LHCN-M2 (cell line): ENCODE measurements around the gene LRFN4. TPM values are rescaled to one million over a fixed set of nuclear protein-coding genes. Genes with fewer than 3 reads are reported as not detected.

Experiments used
- DNase-seq: peaks from one replicate; pipeline ENCODE4 v3.0.0-alpha.2; 2012; ENCODE audit warnings: low read depth
- total RNA-seq: library from RNA; depleted of rRNA; stranded (reverse); fragments of >200 nt; gene quantifications from 2 replicates; pipeline ENCODE4 v1.2.3, GENCODE V29; 2014

The LRFN4 gene
- total RNA-seq, 1 experiment from 2014 or later: 14.1 TPM

DNA sequence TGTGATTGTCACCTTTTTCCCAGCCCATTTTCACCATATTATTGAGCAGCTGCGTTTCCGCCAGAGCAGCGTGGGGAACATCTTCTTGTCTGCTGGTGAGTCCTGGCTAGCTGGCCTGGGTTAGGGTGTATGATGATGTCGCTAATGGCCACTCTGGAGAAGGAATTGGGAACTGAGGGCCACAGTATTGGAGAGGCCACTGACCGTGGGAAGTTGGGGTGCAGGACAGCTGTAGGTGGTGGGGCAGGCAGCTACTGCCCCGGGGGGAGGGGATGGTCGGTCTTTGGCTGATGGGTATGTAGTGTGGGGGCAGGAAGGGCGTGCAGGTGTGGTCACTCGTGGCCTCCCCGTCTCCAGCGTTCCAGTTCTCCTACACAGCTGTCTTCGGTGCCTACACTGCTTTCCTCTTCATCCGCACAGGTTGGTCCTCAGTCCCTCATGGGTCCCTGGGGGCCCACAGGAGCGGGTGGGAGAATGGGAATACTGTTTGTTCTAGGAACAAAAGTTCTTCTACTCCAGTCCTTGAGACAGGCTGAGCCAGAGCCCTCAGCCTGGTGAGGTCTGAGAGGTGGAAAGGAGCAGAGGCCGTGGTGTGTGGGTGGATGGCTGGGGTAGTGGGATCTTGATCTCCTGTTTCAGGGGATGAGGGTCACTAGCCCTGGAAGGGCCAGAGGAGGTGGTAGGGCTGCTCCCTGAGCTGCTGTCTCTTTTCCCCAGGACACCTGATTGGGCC, 11.6 kb upstream of the LRFN4 start:
- DNase-seq: no peak

DNA sequence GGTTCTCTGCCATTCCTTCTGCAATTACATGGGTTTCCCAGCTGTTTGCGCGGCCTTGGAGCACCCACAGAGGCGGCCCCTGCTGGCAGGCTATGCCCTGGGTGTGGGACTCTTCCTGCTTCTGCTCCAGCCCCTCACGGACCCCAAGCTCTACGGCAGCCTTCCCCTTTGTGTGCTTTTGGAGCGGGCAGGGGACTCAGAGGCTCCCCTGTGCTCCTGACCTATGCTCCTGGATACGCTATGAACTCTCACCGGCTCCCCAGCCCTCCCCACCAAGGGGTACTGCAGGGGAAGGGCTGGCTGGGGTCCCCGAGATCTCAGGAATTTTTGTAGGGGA, 11.0 kb upstream of the LRFN4 start:
- DNase-seq: no peak

DNA sequence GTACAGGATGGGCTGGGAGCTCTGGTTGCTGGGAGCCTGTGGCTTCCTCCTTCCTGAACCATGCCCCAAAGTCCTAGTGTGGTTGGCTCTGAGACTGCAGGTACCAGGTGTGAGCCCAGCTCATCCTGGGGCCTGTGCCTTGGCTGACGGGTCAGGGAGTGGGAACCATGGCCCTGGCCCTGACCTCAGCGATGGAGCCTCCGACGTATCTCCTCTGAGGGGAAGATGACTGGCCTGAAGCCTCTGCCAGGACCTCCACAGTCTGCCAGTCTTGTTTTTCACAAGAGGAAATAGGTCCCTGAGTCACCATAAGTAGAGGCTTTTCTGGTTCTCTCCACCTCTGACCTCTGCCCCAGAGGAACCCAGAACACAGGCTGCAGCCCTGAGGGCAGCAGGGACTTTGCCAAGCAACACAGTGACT, 10.2 kb upstream of the LRFN4 start:
- no peak for DNase-seq

DNA sequence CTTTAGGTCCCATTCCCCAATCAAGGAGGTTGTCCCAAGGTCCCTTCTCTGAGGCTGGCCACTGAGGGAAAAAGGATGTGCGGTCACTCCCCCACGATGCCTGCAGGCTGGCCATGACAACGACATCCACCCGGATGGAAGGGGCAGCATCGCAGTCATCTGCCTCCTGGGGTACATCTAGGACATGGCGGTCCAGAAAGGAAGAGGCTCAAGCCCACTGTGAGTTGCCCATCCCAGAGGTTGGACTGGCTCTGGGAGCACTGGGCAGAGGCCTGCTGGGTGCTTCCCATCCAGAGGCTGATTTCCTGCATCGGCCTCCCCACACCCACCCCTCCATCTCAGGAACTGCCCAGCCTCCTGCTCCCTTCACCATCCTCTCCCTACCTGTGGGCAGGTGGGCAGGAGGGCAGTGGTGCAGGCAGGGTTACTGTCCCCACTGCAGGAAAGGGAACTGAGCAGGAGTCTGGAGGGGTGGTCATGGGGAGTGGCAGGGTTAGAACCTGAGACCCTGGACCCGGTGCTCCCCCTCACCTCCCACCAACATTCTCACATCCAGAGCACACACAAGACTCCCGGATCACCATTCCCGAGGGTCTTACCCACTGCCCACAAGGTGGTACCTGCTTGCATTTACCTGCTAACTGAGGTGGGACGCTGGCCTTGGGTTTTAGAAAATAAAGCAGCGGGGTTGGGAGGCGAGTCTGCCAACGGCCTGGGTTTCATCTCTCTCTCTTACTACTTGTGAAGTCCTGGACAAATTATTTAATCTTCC, 9.2 kb upstream of the LRFN4 start:
- no peak for DNase-seq

DNA sequence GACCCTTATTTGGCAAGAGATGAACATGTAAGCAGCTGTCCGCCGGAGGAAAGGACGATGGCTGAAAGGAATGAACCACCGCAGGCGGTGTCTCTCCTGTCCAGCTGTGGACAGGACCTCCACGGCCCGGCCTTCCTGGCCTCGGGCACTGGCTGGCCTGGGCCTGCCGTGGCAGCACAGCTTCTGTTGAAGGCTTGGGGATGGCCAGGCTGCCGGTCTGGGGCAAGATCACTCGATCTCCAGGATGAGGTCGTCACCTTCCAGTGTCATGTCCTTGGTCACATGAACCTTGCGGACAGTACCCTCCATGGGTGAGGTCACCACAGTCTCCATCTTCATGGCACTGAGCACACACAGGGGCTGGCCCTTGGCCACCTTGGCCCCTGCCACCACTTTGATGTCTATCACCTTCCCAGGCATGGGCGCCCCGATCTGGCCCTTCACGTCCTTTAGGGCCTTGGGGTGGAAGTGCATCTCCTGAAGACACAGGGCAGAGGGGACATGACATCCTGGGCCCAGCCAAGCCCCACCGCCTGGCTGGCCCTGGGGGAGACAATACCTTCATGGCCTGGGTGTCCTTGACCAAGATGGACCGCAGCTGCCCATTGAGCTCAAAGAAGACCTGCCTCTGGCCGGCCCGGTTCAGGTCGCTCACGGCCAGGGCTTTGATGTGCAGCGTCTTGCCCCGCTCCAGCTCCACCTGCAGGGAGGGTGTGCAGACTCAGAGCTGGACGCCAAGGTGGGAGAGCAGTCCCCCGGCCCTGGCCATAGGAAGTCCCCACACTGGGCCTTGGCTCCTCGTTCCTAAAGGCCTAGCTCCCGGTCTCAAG, 8.0 kb upstream of the LRFN4 start:
- no peak for DNase-seq

DNA sequence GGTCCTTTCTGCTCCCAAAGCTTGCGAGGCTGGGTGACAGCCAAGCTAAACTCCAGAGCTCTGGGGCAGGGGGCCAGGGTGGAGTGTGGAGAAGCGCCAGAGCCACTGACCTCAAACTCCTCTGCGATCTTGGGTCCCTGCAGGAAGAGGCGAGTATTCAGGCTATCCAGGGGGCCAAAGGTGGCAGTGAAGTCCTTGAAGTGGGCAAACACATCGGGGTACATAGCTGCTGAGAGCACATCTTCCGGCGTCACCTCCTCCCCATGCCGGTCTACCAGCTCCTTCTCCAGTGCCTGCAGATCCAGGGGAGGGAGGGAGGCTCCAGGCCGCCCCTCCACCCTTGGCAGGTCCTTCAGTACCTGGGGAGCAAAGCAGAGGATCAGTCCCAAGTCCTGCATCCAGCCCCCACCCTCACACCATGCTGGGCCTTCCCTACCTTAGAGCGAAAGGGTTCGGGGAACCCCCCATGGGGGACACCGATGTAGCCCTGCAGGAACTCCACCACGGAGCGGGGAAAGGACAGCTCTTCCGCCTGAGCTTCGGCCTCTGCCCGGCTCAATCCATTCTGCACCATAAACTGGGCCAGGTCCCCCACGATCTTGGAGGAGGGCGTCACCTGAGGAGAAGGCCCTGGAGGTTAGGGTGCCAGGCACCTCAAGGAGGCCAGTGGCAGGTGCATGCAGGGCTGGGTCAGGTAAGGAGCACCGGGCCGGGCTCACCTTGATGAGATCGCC, 7.2 kb upstream of the LRFN4 start:
- no peak for DNase-seq

DNA sequence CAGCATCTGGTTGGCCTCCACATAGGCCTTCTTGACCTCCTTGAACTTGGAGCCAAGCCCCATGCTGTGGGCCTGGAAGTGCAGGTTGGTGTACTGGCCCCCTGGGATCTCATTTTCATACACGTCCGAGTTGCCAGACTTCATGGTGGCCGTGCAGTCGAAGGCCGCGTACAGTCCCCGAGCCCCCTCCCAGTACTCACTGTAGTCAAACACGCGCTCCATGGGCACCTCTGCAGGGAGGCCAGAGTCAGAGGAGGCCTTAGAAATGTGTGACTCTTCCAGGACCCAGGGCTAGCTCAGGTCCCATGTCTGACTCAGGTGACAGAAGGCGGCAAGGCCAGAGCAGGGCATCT, 6.7 kb upstream of the LRFN4 start:
- no peak for DNase-seq

DNA sequence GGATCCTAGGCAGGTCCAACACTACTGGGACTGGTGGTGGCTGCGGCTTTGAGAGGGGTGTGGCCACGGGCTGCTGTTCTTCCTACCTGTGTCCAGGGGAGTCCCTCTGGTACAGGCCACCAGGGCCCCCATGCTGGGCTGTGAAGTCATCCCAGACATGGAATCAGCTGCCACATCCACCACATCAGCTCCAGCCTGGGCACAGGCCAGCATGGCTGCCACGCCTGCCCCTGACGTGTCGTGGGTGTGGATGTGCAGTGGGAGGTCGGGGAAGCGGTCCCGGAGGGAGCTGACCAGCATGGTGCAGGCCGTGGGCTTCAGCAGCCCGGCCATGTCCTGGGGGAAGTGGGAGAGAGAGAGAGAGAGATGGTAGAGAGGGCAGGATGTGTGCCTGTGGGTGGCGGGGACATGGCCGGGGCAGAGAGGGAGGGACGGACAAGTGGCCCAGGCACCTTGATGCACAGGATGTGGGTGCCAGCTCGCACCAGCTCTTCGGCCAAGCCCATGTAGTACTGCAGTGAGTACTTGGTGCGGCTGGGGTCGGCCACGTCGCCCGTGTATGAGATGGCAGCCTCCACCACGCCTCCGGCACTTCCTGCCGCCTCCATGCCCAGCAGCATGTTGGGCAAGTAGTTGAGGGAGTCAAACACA, 6.2 kb upstream of the LRFN4 start:
- no peak for DNase-seq

DNA sequence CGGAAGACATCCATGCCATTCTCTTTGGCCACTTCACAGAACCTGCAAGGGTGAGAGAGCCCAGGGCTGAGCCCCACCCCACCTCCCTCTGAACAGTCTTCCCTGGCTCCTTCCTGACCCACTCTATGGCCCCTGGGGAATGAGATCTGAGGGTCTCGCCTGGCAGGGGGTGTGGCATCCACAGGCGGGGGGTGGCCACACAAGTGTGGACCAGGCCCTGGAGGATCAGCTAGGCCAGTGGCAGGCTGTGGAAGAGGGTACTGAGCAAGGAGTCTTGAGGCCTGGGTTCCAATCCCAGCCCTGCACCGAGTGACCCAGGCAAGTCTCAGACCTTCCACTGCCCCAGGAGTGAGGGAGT, 5.6 kb upstream of the LRFN4 start:
- no peak for DNase-seq

DNA sequence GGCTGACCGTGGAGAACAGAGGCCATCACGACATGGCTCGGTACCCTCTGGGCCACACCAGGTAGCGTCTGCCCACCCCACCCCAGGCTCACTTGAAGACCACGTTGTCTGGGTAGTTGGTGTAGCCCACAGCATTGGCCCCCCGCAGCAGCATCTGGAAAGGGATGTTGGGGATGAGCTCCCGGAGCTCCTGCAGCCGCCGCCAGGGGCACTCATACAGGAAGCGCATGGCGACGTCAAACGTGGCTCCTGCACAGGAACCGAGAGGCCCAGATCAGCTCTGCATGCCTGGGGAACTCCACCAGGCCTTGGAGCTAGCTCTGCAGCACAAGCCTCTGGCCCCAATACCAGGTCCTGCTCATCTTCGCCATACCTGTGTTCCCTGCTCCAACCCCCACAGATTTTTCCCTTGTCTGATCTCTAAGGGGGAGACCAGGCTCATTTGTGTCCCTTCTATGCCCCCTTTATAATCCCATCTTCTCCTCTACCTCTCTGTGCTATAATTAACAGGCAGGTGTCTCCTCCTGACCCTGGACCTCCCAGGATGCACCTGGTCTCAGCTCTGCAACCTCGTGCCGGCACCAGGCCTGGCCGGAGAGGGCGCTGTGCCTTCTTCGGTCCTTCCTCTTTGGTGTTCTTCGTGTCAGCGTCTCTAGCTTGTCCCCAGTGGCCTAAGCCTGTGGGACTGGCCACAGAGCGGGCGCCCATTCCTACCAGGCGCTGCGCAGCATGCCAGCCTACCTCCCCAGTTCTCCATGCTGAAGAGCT, 5.0 kb upstream of the LRFN4 start:
- no peak for DNase-seq

DNA sequence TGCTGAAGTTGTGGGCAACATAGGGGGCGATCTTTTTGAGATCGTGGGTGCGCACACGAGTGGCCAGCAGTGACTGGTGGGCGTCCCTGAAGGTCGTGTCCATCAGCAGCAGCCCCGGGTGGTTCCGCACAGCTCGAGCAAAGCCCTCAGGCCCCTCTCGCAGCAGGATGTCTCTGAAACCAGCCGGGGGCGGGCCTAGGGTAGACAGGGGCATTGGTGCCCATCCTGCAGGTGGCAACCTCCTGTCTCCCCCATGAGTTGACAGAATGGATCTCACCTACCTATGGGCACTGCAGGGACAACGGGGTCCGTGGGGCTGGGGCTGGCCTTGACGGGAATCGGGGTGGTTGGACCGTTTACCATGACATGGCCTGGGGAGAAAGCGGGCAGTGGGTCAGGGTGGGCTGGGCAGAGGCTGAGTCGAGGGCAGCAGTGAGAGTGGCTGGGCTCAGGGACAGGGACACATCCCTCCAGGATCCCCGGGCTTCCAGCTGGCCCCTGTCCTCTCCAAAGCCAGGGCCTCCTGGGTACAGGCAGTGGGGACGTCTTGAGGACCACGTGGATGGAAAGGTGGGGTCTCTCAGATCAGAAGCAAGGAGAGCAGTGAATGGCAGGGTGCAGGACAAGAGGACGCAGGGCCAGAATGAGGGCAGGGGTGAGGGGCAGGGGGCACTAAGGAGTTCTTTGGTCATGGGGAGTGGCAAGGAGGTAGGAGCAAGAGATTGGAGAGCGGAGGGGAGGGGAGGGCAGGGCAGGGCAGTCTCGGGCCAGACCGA, 4.2 kb upstream of the LRFN4 start:
- no peak for DNase-seq

DNA sequence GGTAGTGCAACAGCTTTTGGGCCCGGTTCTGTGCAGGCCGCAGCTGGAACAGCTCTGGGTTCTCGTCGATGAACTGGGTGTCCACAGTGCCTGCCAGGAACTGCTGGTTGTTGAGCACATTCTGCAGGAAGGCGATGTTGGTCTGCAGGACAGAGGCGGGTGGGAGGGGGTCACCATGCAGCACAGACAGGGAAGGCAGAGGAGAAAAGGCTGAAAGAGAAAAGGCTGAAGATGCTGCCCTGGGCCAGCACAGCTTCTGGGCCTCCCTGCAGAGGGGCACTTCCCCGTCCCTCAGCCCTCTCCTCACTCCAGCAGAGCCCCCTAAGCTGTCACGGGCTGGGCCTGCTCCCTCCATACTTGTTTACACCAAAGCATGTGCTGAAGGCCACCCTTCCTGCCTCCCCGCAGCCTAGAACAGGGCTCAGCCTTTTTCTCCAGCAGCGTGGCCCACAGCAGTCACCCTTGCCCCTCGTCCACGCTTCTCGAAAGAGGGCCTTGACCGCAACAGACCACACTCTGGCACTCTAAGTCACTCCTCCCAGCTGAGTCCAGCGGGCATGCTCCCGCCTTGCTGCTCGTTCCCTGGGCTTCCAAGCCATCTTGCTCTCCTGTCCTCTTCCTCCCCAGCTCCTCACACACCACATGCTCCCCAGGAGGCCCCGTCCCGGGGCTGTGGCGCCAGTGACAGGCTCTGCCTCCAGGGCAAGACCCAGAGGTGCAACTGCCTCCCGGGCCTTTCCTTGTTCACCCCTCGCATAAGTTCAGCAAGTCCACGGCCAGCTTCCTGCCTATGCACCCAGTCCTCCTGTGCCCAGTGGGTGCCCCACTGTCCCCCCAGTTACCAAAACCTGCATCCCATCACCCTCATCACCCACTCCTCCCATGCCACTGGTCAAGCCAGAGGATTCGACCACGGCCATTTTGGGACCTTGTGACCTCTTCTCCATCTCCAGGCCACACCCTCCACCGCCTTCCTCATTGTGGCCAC, 3.3 kb upstream of the LRFN4 start:
- DNase-seq: no peak

DNA sequence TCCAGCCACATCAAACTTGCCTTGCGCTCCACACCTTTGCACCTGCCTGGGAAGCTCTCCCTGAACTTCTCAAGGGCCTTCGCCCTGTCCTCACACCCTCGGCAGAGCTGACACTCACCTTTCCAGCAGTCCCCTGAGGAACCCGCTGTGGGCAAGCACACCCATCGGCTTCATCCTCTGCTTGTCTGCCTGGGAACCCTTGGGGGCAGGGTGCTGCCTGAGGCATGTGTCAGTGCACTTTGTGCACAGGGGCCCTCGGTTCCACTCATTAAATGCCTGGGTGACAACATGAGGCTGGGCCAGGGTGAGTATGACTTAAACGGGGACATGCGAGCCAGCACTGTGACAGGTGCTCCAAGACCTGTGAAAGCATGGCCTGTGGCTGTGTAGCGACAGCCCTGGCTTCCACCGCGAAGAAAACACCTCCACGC, 2.6 kb upstream of the LRFN4 start:
- DNase-seq: no peak

DNA sequence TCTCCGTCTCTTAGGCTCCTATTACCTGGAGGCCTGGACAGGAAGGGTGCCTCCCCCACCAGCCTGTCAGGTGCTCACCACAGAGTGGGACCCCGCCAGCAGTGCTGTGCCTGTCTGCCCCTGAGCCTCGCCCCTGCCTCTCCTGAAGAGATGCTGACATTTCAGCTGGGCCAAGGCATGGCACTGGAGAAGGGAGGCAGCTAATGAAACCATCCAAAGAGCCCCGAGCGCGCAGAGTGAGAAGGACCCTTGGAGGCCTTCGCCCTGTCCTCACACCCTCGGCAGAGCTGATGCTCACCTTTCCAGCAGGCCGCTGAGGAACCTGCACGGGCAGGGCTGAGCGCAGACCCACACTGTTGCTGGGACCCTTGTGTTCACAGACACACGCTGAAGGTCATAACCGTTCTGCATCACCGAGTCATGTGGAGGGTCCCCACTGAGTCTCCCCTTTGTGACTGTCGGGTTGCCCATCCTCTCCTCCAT, 2.1 kb upstream of the LRFN4 start:
- DNase-seq: no peak

DNA sequence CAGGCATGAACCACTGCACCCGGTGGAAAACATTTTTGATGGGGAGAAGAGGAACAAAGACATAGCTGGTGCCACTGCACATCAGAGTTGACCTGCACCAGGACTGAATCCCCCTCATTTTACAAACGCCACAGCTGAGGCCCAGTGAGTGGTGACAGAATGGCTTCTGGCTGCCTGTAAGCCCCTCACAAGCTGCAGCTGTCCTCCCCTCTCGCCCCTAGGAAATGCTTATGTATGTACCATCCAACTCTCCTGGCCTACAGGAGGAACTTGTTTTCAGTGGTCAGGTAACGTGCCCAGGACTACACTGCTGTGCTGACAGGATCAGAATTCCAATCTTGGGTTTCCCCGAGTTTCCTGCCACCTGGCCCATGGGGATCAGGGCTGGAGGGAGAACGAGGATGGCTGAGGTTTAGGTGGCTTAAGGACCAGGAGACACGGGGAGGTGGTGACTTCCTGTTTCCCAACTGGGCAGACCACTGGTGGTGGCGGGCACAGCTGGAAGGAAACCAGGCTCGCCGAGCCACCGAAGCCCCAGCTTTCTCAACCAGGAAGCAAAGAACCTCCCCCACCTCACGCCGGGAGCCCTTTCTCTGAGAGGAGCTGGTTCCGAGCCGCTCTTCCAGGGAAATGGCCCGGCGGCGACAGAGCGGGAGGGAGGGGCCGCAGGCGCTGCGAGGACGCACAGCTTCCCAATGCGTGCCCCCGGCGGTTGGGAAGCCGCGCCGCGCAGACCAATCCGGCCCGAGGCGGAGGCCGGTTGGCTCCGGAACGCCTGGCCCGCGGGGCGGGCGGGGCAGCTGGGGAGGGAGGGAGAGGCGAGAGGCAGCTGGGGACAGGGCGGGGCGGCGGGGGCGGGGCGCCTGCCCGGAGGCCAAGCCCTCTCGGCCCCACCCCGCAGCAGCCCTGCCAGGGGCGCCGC, 1.0 kb upstream of the LRFN4 start:
- peak; percentile 88 for DNase-seq

DNA sequence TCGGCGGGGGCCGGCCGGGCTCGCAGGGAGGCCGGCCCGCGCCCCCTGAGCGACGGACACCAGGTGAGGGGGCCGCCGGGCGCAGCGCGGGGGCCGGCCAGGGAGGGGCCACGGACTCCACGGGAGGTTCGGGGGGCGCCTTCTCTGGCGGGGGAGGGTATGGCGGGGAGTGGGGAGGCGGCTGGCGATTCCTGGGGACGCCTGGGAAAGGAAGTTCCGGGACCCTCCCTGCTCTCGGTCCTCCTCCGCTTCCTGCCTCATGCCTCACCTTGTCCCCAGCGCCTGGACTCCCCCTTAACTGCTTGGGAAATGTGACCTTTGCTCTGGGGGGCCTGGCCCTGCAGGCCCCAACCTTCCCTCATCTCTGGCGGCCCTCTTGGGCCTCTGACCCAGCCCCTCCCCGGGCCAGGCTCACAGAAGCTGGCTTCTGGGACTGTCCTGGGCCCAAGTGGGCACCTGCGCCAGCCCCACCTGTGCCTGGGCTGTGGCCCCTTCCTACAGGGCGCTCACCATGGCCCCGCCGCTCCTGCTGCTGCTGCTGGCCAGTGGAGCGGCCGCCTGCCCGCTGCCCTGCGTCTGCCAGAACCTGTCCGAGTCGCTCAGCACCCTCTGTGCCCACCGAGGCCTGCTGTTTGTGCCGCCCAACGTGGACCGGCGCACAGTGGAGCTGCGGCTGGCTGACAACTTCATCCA, 516 bp downstream of the LRFN4 start:
- DNase-seq: no peak

DNA sequence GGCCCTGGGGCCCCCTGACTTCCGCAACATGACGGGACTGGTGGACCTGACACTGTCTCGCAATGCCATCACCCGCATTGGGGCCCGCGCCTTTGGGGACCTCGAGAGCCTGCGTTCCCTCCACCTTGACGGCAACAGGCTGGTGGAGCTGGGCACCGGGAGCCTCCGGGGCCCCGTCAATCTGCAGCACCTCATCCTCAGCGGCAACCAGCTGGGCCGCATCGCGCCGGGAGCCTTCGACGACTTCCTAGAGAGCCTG, 992 bp downstream of the LRFN4 start:
- no peak for DNase-seq
